CD14-positive monocyte (primary cell): ENCODE measurements around the gene ABHD3. TPM values are rescaled to one million over a fixed set of nuclear protein-coding genes. Genes with fewer than 3 reads are reported as not detected.

Experiments
- DNase-seq, 3 donors: peaks; one replicate each; pipeline ENCODE4 v3.0.0-alpha.2; 2011 to 2022
- H2AFZ ChIP-seq: 2 replicates; pipeline ENCODE4 v1.6.0; 2012; ENCODE audit warnings: mild to moderate bottlenecking, low read depth, low read length, inconsistent platforms; ENCODE audit not compliant: insufficient read depth, poor library complexity, severe bottlenecking
- H3K27ac ChIP-seq, 2 donors: 1 replicate in 1 of 2; 2 replicates in 1 of 2; pipeline ENCODE4 v1.5.1; 2012 to 2013; ENCODE audit warnings: low read length in 2 of 2, control low read depth in 1 of 2, inconsistent platforms in 1 of 2, low read depth in 1 of 2, mild to moderate bottlenecking in 1 of 2
- H3K27me3 ChIP-seq, 2 donors: one replicate each; pipeline versions ENCODE4 v1.6.0 to v1.6.1; 2011 to 2013; ENCODE audit warnings: low read length in 2 of 2; ENCODE audit not compliant: control insufficient read depth in 2 of 2, insufficient read depth in 2 of 2
- H3K36me3 ChIP-seq, 2 donors: replicated peaks in 1 of 2; 1 replicate in 1 of 2; 2 replicates in 1 of 2; pipeline versions ENCODE4 v1.5.1 to v1.6.1; 2012 to 2013; ENCODE audit warnings: low read length in 2 of 2, control low read depth in 1 of 2, inconsistent platforms in 1 of 2, mild to moderate bottlenecking in 1 of 2; ENCODE audit not compliant: insufficient read depth in 2 of 2, control insufficient read depth in 1 of 2
- H3K4me1 ChIP-seq, 2 donors: 1 replicate in 1 of 2; 2 replicates in 1 of 2; pipeline versions ENCODE4 v1.5.1 to v1.6.1; 2012 to 2013; ENCODE audit warnings: low read length in 2 of 2, control low read depth in 1 of 2, inconsistent platforms in 1 of 2, mild to moderate bottlenecking in 1 of 2, moderate library complexity in 1 of 2; ENCODE audit not compliant: insufficient read depth in 2 of 2, control insufficient read depth in 1 of 2
- H3K4me2 ChIP-seq: replicated peaks from 2 replicates; pipeline ENCODE3; 2012; ENCODE audit warnings: low read length, moderate library complexity, mild to moderate bottlenecking; ENCODE audit not compliant: poor library complexity, severe bottlenecking; ENCODE audit errors: extremely low read depth
- H3K4me3 ChIP-seq, 3 experiments: fragments of 200-600 bp in 1 of 3; sonication (generic) in 1 of 3; replicated peaks in 1 of 3; 1 replicate in 2 of 3; 2 replicates in 1 of 3; pipeline ENCODE4 v1.5.1; 2011 to 2013; ENCODE audit warnings: low read length in 3 of 3, mild to moderate bottlenecking in 3 of 3, control low read depth in 2 of 3, low read depth in 2 of 3, inconsistent platforms in 1 of 3, moderate library complexity in 1 of 3
- H3K79me2 ChIP-seq: 2 replicates; pipeline ENCODE4 v1.6.0; 2012; ENCODE audit warnings: mild to moderate bottlenecking, control low read depth, inconsistent platforms, low read length, moderate library complexity; ENCODE audit not compliant: insufficient read depth
- H3K9ac ChIP-seq: 2 replicates; pipeline ENCODE4 v1.6.0; 2017; ENCODE audit warnings: low read length, mild to moderate bottlenecking; ENCODE audit not compliant: insufficient read depth, poor library complexity, severe bottlenecking
- H3K9me3 ChIP-seq, 2 donors: replicated peaks in 1 of 2; 1 replicate in 1 of 2; 2 replicates in 1 of 2; pipeline versions ENCODE4 v1.5.1 to v1.6.1; 2012 to 2013; ENCODE audit warnings: low read length in 2 of 2, control low read depth in 1 of 2; ENCODE audit not compliant: control insufficient read depth in 1 of 2, insufficient read depth in 1 of 2
- H4K20me1 ChIP-seq: 2 replicates; pipeline ENCODE4 v1.6.0; 2012; ENCODE audit warnings: mild to moderate bottlenecking, low read length, control low read depth, moderate library complexity; ENCODE audit not compliant: insufficient read depth
- H3K27ac Mint-ChIP-seq, 7 donors: one replicate each; pipeline ENCODE4 v1.8.0; 2020; ENCODE audit warnings: mild to moderate bottlenecking in 7 of 7, mixed read lengths in 7 of 7, moderate library complexity in 6 of 7, inconsistent platforms in 2 of 7
- H3K27me3 Mint-ChIP-seq, 3 donors: one replicate each; pipeline ENCODE4 v1.8.0; 2021 to 2022; ENCODE audit warnings: low read depth in 3 of 3, mild to moderate bottlenecking in 3 of 3, mixed read lengths in 3 of 3, moderate library complexity in 3 of 3, inconsistent platforms in 1 of 3
- H3K36me3 Mint-ChIP-seq, 2 donors: one replicate each; pipeline ENCODE4 v1.8.0; 2020; ENCODE audit warnings: mixed read lengths in 2 of 2, inconsistent platforms in 1 of 2, mild to moderate bottlenecking in 1 of 2
- H3K4me1 Mint-ChIP-seq: one replicate; pipeline ENCODE4 v1.8.0; 2020; ENCODE audit warnings: mild to moderate bottlenecking, mixed read lengths
- H3K4me3 Mint-ChIP-seq, 2 donors: one replicate each; pipeline ENCODE4 v1.8.0; 2020; ENCODE audit warnings: mild to moderate bottlenecking in 2 of 2, mixed read lengths in 2 of 2, moderate library complexity in 1 of 2
- H3K9me3 Mint-ChIP-seq, 7 donors: one replicate each; pipeline ENCODE4 v1.8.0; 2020 to 2022; ENCODE audit warnings: mixed read lengths in 7 of 7, mild to moderate bottlenecking in 6 of 7, moderate library complexity in 6 of 7, inconsistent platforms in 2 of 7
- CTCF ChIP-seq: fragments of 200-600 bp; IDR thresholded peaks from one replicate; pipeline ENCODE4 v1.8.0; 2022; ENCODE audit warnings: antibody characterized with exemption, mild to moderate bottlenecking
- WGBS: methylation state at CpG from one replicate; pipeline ENCODE4 v1.1.5; 2013; ENCODE audit warnings: missing lambda C conversion rate; ENCODE audit not compliant: insufficient coverage; 5-methylcytosine and 5-hydroxymethylcytosine counted together
- intact Hi-C, 2 donors: fragments of 100-400 bp; cut with micrococcal nuclease; formaldehyde crosslinking; loops; one replicate each; pipeline versions ENCODE4 v1.15.0 to v1.15.1; 2023
- polyA minus RNA-seq: library from RNA; depleted of rRNA, polyadenylated mRNA; stranded (reverse); fragments of >200 nt; gene quantifications from 2 replicates; pipeline ENCODE4 v1.2.3, GENCODE V29; 2012
- polyA plus RNA-seq, 3 donors: library from polyadenylated mRNA; depleted of rRNA in 1 of 3; unstranded in 2 of 3; stranded (reverse) in 1 of 3; fragments of 300-500 nt in 2 of 3; fragments of >200 nt in 1 of 3; fragmentation: Illumina TruSeq in 2 of 3; gene quantifications; 1 replicate in 2 of 3; 2 replicates in 1 of 3; pipeline ENCODE4 v1.2.3, GENCODE V29; 2012 to 2021
- total RNA-seq, 12 experiments: library from RNA in 1 of 12; stranded (reverse) in 1 of 12; fragments of 120-200 nt in 1 of 12; gene quantifications; one replicate each; pipeline ENCODE4 v1.2.4 and lab custom pipeline; 2013 to 2026; ENCODE audit warnings: mixed read lengths in 6 of 12, inconsistent platforms in 1 of 12

ABHD3 gene
- total RNA-seq (2013) = 53.3 TPM
- polyA plus RNA-seq (10 to 100 TPM; 24.6 to 63.6 (median 42.0) TPM), polyA minus RNA-seq (27.8 and 31.2 TPM in 2 replicates), total RNA-seq (lab: John Stamatoyannopoulos, UW) (7.4 to 45.9 (median 34.1) reads per million in 11 experiments)

GRCh38 chr18:21704603-21705364, at the start of gene ABHD3:
ABHD3 (minus strand) TSS chr18:21704774; CDS start chr18:21704665, 109 bp downstream.
- H3K36me3 Mint-ChIP-seq = peaks cover 13 to 15% of the 10 kb centered on the region in 2 donors
- peak within 1 kb of the TSS; percentile 90 to 97 (median 95) for H3K27ac Mint-ChIP-seq
- peak within 1 kb of the TSS; percentile 88 to 92 for H3K27ac ChIP-seq
- peaks cover 7 to 14% of the 10 kb centered on the region in 2 donors for H3K36me3 ChIP-seq
- peaks cover 18 to 32% of the 10 kb centered on the region in 2 donors for H3K4me1 ChIP-seq
- H3K4me1 Mint-ChIP-seq = peaks cover 30% of the 10 kb centered on the region
- H3K27me3 ChIP-seq = no peaks in the 10 kb centered on the region
- under 1% methylated on average over 57 of the region's 60 CpGs for WGBS
- intact Hi-C loops = loop anchor here (2.0 to 5.0 kb wide), 3 partner anchors 36 to 102 kb away; partner anchors contain the start of genes ESCO1 (in 1 of the 2), MIB1 (in 1 of the 2) and SNRPD1 (in 1 of the 2)
- H2AFZ ChIP-seq = peak within 1 kb of the TSS; percentile 90
- TF ChIP-seq CTCF = peak; percentile 67
- H3K79me2 ChIP-seq = peaks cover 29% of the 10 kb centered on the region
- H3K9me3 ChIP-seq = no peaks in the 10 kb centered on the region
- H3K9ac ChIP-seq = peak within 1 kb of the TSS; percentile 89
- H3K4me2 ChIP-seq = peak within 1 kb of the TSS; percentile 83
- H4K20me1 ChIP-seq = no peaks in the 10 kb centered on the region
- H3K4me3 ChIP-seq = peak within 1 kb of the TSS; percentile 61 to 96 (median 88)
- peaks cover 0 to 3% (median 0%) of the 10 kb centered on the region in 7 donors for H3K9me3 Mint-ChIP-seq
- peaks cover 0 to 3% (median 2%) of the 10 kb centered on the region in 3 donors for H3K27me3 Mint-ChIP-seq
- peak; percentile 87 to 92 (median 89) for DNase-seq
- peak within 1 kb of the TSS; percentile 96 to 98 for H3K4me3 Mint-ChIP-seq

- H3K36me3 ChIP-seq = no peaks in the 10 kb centered on the region
- no peaks in the 10 kb centered on the region for H3K27me3 ChIP-seq
- intact Hi-C loops = no loop called here
- no CpG with 5 or more reads among the region's 2 CpGs for WGBS
- no peak overlapping the region for H3K27ac ChIP-seq
- no peak overlapping the region for H3K4me3 ChIP-seq
- no peaks in the 10 kb centered on the region for H3K9me3 ChIP-seq
- no peaks in the 10 kb centered on the region for H3K27me3 Mint-ChIP-seq
- H3K4me3 Mint-ChIP-seq = no peak overlapping the region
- H3K27ac Mint-ChIP-seq = peak overlapping the region in 3 of 7 donors; percentile 10 to 57 (median 36)
- peaks cover 0 to 7% of the 10 kb centered on the region in 2 donors for H3K4me1 ChIP-seq
- H3K9ac ChIP-seq = no peak overlapping the region
- peaks cover 2 to 6% of the 10 kb centered on the region in 2 donors for H3K36me3 Mint-ChIP-seq
- H2AFZ ChIP-seq = no peak overlapping the region
- H4K20me1 ChIP-seq = peaks cover 23% of the 10 kb centered on the region
- H3K79me2 ChIP-seq = peaks cover 83% of the 10 kb centered on the region
- TF ChIP-seq CTCF = no peak
- peaks cover 25% of the 10 kb centered on the region for H3K4me1 Mint-ChIP-seq
- DNase-seq = no peak
- H3K4me2 ChIP-seq = no peak overlapping the region
- H3K9me3 Mint-ChIP-seq = peaks cover 0 to 3% (median 0%) of the 10 kb centered on the region in 7 donors
Measured at GRCh38 chr18:21747764-21748693, 43.5 kb upstream of the ABHD3 start.
